H1 (cell line): ENCODE data around the gene ZNF227. TPM values are rescaled to one million over a fixed set of nuclear protein-coding genes. Genes with fewer than 3 reads are reported as not detected.
"Not testable (repeated sequence)": the region's sequence is repeated elsewhere in the genome, so short reads cannot be mapped to it uniquely, and the experiment has no call there.

Experiments
- CTCF ChIA-PET: fragments of 300-600 bp; sonication (Branson Sonifier 250); formaldehyde crosslinking; loops from one replicate; lab custom pipeline; 2021; ENCODE audit not compliant: partially characterized antibody; lab: Charles Lee
- POLR2A ChIA-PET: fragments of 300-600 bp; sonication (Branson Sonifier 250); formaldehyde crosslinking; loops from one replicate; lab custom pipeline; 2021; ENCODE audit warnings: inconsistent platforms; ENCODE audit not compliant: partially characterized antibody; lab: Charles Lee
- DNase-seq, 2 experiments: peaks; one replicate each; pipeline versions ENCODE4 v3.0.0 to v3.0.0-alpha.2; 2010 to 2022; ENCODE audit warnings: low spot score in 2 of 2, low read depth in 1 of 2, mixed read lengths in 1 of 2
- FAIRE-seq: peaks from 2 replicates; lab custom pipeline; 2011; peaks lifted over from hg19 to GRCh38; lab: Jason Lieb, UNC
- H2AFZ ChIP-seq: 2 replicates; pipeline ENCODE4 v1.8.1; 2012; ENCODE audit warnings: low read length, inconsistent platforms
- H2AK5ac ChIP-seq: 2 replicates; pipeline ENCODE4 v1.6.1; 2013; ENCODE audit warnings: low read depth, low read length
- H2BK120ac ChIP-seq: replicated peaks from 2 replicates; pipeline ENCODE3; 2013; ENCODE audit warnings: low read depth, low read length, inconsistent platforms
- H2BK12ac ChIP-seq: 2 replicates; pipeline ENCODE4 v1.6.1; 2013; ENCODE audit warnings: low read depth, low read length
- H2BK15ac ChIP-seq: 2 replicates; pipeline ENCODE4 v1.6.1; 2013; ENCODE audit warnings: low read length
- H2BK20ac ChIP-seq: 2 replicates; pipeline ENCODE4 v1.6.1; 2013; ENCODE audit warnings: low read length
- H2BK5ac ChIP-seq: 2 replicates; pipeline ENCODE4 v1.6.1; 2013; ENCODE audit warnings: low read depth, low read length
- H3K14ac ChIP-seq: 2 replicates; pipeline ENCODE4 v1.6.1; 2013; ENCODE audit warnings: inconsistent platforms; ENCODE audit not compliant: insufficient read length
- H3K18ac ChIP-seq: 2 replicates; pipeline ENCODE4 v1.6.1; 2013; ENCODE audit warnings: low read length; ENCODE audit errors: extremely low read depth
- H3K23ac ChIP-seq: 2 replicates; pipeline ENCODE4 v1.6.1; 2013; ENCODE audit warnings: inconsistent platforms; ENCODE audit not compliant: insufficient read length
- H3K23me2 ChIP-seq: 2 replicates; pipeline ENCODE4 v1.6.1; 2013; ENCODE audit warnings: low read depth, low read length
- H3K27ac ChIP-seq: 2 replicates; pipeline ENCODE4 v1.6.1; 2011; ENCODE audit warnings: low read depth, low read length, inconsistent platforms
- H3K27me3 ChIP-seq, 4 experiments: replicated peaks in 1 of 4; 1 replicate in 1 of 4; 2 replicates in 3 of 4; pipeline versions ENCODE4 v1.6.1 to v1.8.1; 2011 to 2013; ENCODE audit warnings: low read length in 3 of 4, mild to moderate bottlenecking in 3 of 4, inconsistent platforms in 2 of 4, mixed read lengths in 2 of 4, moderate library complexity in 1 of 4; ENCODE audit not compliant: control insufficient read depth in 3 of 4, insufficient read depth in 3 of 4; ENCODE audit errors: extremely low read depth in 1 of 4
- H3K36me3 ChIP-seq, 4 experiments: 2 replicates each; pipeline versions ENCODE4 v1.6.1 to v1.8.1; 2011 to 2013; ENCODE audit warnings: mild to moderate bottlenecking in 4 of 4, low read length in 3 of 4, moderate library complexity in 2 of 4, control low read depth in 1 of 4, inconsistent platforms in 1 of 4; ENCODE audit not compliant: insufficient read depth in 4 of 4, control insufficient read depth in 2 of 4
- H3K4ac ChIP-seq: replicated peaks from 2 replicates; pipeline ENCODE3; 2013; ENCODE audit warnings: low read length, low read depth, mixed read lengths, inconsistent platforms; ENCODE audit not compliant: insufficient read length
- H3K4me1 ChIP-seq, 4 experiments: replicated peaks in 1 of 4; 1 replicate in 1 of 4; 2 replicates in 3 of 4; pipeline versions ENCODE4 v1.6.1 to v1.8.1; 2011 to 2013; ENCODE audit warnings: low read length in 3 of 4, inconsistent platforms in 2 of 4, mixed read lengths in 1 of 4; ENCODE audit not compliant: insufficient read depth in 4 of 4, control insufficient read depth in 3 of 4
- H3K4me2 ChIP-seq, 2 experiments: 2 replicates each; pipeline versions ENCODE4 v1.6.1 to v1.8.1; 2011 to 2013; ENCODE audit warnings: low read depth in 2 of 2, low read length in 2 of 2, control low read depth in 1 of 2, inconsistent platforms in 1 of 2, mild to moderate bottlenecking in 1 of 2; ENCODE audit not compliant: insufficient read depth in 1 of 2
- H3K4me3 ChIP-seq, 4 experiments: fragments of 200-600, 300-600 bp in 1 of 4; sonication (generic), shearing (Covaris generic), sonication (Bioruptor Twin) in 1 of 4; 2 replicates each; pipeline versions ENCODE4 v1.5.1 to v1.8.1; 2011 to 2016; ENCODE audit warnings: low read length in 4 of 4, low read depth in 3 of 4, control low read depth in 2 of 4, inconsistent platforms in 2 of 4, mild to moderate bottlenecking in 2 of 4, mixed read lengths in 1 of 4, moderate library complexity in 1 of 4; ENCODE audit not compliant: insufficient read depth in 2 of 4; ENCODE audit errors: extremely low read depth in 1 of 4
- H3K56ac ChIP-seq: replicated peaks from 2 replicates; pipeline ENCODE3; 2013; ENCODE audit warnings: low read depth, mild to moderate bottlenecking, mixed read lengths, low read length, inconsistent platforms; ENCODE audit not compliant: insufficient read length
- H3K79me1 ChIP-seq: 2 replicates; pipeline ENCODE4 v1.6.1; 2013; ENCODE audit warnings: low read depth, low read length, control low read depth
- H3K79me2 ChIP-seq, 2 experiments: 2 replicates each; pipeline versions ENCODE4 v1.6.1 to v1.8.1; 2012 to 2013; ENCODE audit warnings: low read length in 2 of 2, mild to moderate bottlenecking in 2 of 2, inconsistent platforms in 1 of 2; ENCODE audit not compliant: insufficient read depth in 2 of 2, control insufficient read depth in 1 of 2
- H3K9ac ChIP-seq, 4 experiments: replicated peaks in 1 of 4; 1 replicate in 1 of 4; 2 replicates in 3 of 4; pipeline versions ENCODE4 v1.6.1 to v1.8.1; 2011 to 2013; ENCODE audit warnings: low read depth in 3 of 4, low read length in 3 of 4, control low read depth in 2 of 4, mild to moderate bottlenecking in 2 of 4, moderate library complexity in 2 of 4, inconsistent platforms in 1 of 4; ENCODE audit errors: extremely low read depth in 1 of 4
- H3K9me3 ChIP-seq, 2 experiments: 2 replicates each; pipeline versions ENCODE4 v1.6.1 to v1.8.1; 2012 to 2013; ENCODE audit warnings: mild to moderate bottlenecking in 2 of 2, moderate library complexity in 2 of 2, control low read depth in 1 of 2, inconsistent platforms in 1 of 2, low read depth in 1 of 2, low read length in 1 of 2, mixed read lengths in 1 of 2; ENCODE audit not compliant: insufficient read depth in 2 of 2
- H4K20me1 ChIP-seq, 2 experiments: replicated peaks in 1 of 2; 2 replicates each; pipeline versions ENCODE3 to v1.8.1; 2011 to 2013; ENCODE audit warnings: inconsistent platforms in 2 of 2, low read length in 2 of 2, mild to moderate bottlenecking in 1 of 2; ENCODE audit not compliant: insufficient read depth in 2 of 2, control insufficient read depth in 1 of 2
- H4K5ac ChIP-seq: 2 replicates; pipeline ENCODE4 v1.6.1; 2013; ENCODE audit warnings: low read length, low read depth, mixed read lengths, inconsistent platforms; ENCODE audit not compliant: insufficient read length
- H4K8ac ChIP-seq: 2 replicates; pipeline ENCODE4 v1.8.0; 2013; ENCODE audit warnings: mild to moderate bottlenecking, moderate library complexity, low read length, inconsistent platforms; ENCODE audit not compliant: insufficient read depth; ENCODE audit errors: extremely low read depth
- H4K91ac ChIP-seq: replicated peaks from 2 replicates; pipeline ENCODE3; 2013; ENCODE audit warnings: low read length, mixed read lengths, inconsistent platforms; ENCODE audit not compliant: insufficient read length
- WGBS, 2 experiments: shearing (Covaris generic) in 1 of 2; methylation state at CpG; one replicate each; pipeline versions ENCODE4 v1.1.6 to v1.1.7; 2013 to 2015; ENCODE audit warnings: low lambda C conversion rate in 2 of 2, mixed read lengths in 2 of 2, inconsistent platforms in 1 of 2, low coverage in 1 of 2, missing lambda C conversion rate in 1 of 2; ENCODE audit not compliant: insufficient replicate concordance in 2 of 2, insufficient coverage in 1 of 2, insufficient read length in 1 of 2; ENCODE audit errors: extremely low coverage in 1 of 2, missing lambda C conversion rate in 1 of 2; 5-methylcytosine and 5-hydroxymethylcytosine counted together
- polyA plus RNA-seq, 7 experiments: library from polyadenylated mRNA; depleted of rRNA in 3 of 7; stranded (reverse) in 5 of 7; unstranded in 2 of 7; fragments of >200 nt in 5 of 7; fragments of 200-250 nt in 2 of 7; gene quantifications; 1 replicate in 5 of 7; 2 replicates in 1 of 7; 4 replicates in 1 of 7; pipeline versions ENCODE4 v1.2.1 to v1.2.3, GENCODE V29; 2011 to 2013; ENCODE audit warnings: missing spikeins in 2 of 7, mixed read lengths in 2 of 7
- total RNA-seq: library from RNA; stranded (reverse); fragmentation: NEBNext Ultra II Directional; extraction: Animal tissue kit (Norgen Biotek cat#: 25700); gene quantifications from 2 replicates; pipeline ENCODE4 v1.2.1, GENCODE V29; 2021

The ZNF227 gene
- total and polyA plus RNA-seq, 2 of the 8 experiments (the other 6 are each of a cell fraction or from before 2014, with no cell fraction given), result 4.9 to 23.9 TPM

GRCh38 chr19:44252332-44252731 is 40.0 kb downstream of the ZNF227 start:
- H2BK5ac ChIP-seq, H3K14ac ChIP-seq, POLR2A ChIA-PET, H3K4ac ChIP-seq, H4K20me1 ChIP-seq, H3K23ac ChIP-seq, H2BK12ac ChIP-seq, FAIRE-seq, H2BK120ac ChIP-seq, H3K79me1 ChIP-seq, H3K4me3 ChIP-seq, H3K27me3 ChIP-seq, H2BK20ac ChIP-seq, H3K36me3 ChIP-seq, H4K91ac ChIP-seq, H4K5ac ChIP-seq, H2AK5ac ChIP-seq, H3K27ac ChIP-seq, H2BK15ac ChIP-seq, H3K18ac ChIP-seq, DNase-seq, CTCF ChIA-PET, H3K9ac ChIP-seq, H3K4me1 ChIP-seq, H3K23me2 ChIP-seq, H3K79me2 ChIP-seq, H3K56ac ChIP-seq, H3K4me2 ChIP-seq, H2AFZ ChIP-seq, H4K8ac ChIP-seq: not testable (repeated sequence)
- peaks cover 40 to 47% of the 10 kb centered on the region in 2 experiments for H3K9me3 ChIP-seq
- WGBS, 2 experiments, result 95% methylated on average over 2 of the region's 2 CpGs; no CpG with 5 or more reads in 1 of the 2 experiments

GRCh38 chr19:44253392-44253791 is 41.1 kb downstream of the ZNF227 start:
- not testable (repeated sequence) for FAIRE-seq, H4K5ac ChIP-seq
- H3K9me3 ChIP-seq, result peaks cover 31 to 41% of the 10 kb centered on the region in 2 experiments

More at GRCh38 chr19:44253392-44253791, 41.1 kb downstream of the ZNF227 start:
- POLR2A ChIA-PET, H3K56ac ChIP-seq, H3K79me2 ChIP-seq, H2BK15ac ChIP-seq, H3K14ac ChIP-seq, H2BK20ac ChIP-seq, H3K36me3 ChIP-seq, H4K20me1 ChIP-seq, H4K91ac ChIP-seq, H3K27ac ChIP-seq, H3K23me2 ChIP-seq, H3K4me2 ChIP-seq, H3K9ac ChIP-seq, H2BK120ac ChIP-seq, H3K4me1 ChIP-seq, DNase-seq, H3K4me3 ChIP-seq, H3K79me1 ChIP-seq, H2BK12ac ChIP-seq, H3K27me3 ChIP-seq, H2AFZ ChIP-seq, H3K23ac ChIP-seq, H4K8ac ChIP-seq, H2AK5ac ChIP-seq, H3K18ac ChIP-seq, H3K4ac ChIP-seq, H2BK5ac ChIP-seq: not testable (repeated sequence)
- 89% methylated on average over 2 of the region's 2 CpGs; no CpG with 5 or more reads in 1 of the 2 experiments for WGBS, 2 experiments
- CTCF ChIA-PET, result interaction anchor here (0.6 kb wide), 1 partner anchor 643 kb away, joined by 4 read pairs; no protein-coding TSS in a partner anchor
